ENCODE data around the gene SPTBN1. TPM values are rescaled to one million over a fixed set of nuclear protein-coding genes. Genes with fewer than 3 reads are reported as not detected.
A peak's percentile ranks its signal among the peaks of the same experiment; 100 is the strongest.

Gene SPTBN1
- total RNA-seq, 2 experiments from 2014 or later, result 132 to 183 TPM

DNA sequence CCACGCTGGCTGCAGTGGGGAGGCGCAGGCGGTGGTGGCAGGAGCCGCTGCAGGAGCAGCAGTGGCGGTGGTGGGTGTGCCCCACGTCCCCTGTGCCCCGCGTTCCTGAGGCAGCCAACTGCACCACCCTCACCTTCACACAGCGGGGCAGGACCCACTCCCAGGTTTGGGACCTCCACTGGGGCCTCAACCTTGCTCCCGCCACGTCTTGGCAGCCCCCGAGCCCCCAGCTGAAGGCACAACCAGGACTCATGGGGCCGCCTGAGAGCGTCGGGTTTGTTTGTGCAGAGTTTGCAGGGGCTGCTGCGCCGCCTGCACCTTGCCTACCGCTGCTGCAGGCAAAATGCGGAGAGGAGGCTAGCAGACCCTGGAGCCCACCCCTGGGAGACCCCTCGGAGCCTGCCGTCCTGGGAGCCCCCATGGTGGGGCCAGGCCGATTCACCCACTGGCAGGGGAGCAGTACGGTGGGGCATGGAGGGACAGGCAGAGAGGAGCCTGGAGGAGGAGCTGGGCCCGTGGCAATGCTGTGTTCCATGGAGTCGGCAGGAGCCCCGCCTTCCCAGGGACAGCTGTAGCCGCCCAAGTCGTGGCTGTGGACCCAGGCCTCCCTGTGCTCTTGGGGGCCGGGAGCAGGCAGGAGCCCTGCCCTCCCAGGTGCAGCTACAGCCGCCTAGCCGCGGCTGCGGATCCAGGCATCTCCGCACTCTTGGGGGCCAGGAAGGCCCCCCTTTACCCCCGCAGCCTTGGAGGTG is 252.6 kb downstream of the SPTBN1 start:
- H3K9me3 ChIP-seq (ENCODE audit: low read length), result no peaks in the 10 kb centered on the region
- POLR2A ChIA-PET, result interaction anchor here (0.5 to 1.3 kb wide), 2 partner anchors 11 to 92 kb away, joined by 3 to 4 read pairs; no protein-coding TSS in a partner anchor
- CTCF ChIA-PET (ENCODE audit: unreplicated experiment), result interaction anchor here (1.1 kb wide), 1 partner anchor 608 kb away, joined by 3 read pairs; no protein-coding TSS in a partner anchor
- intact Hi-C loops (cut with micrococcal nuclease; ENCODE audit: unreplicated experiment), result loop anchor here (10.0 kb wide), 2 partner anchors 364 to 504 kb away; no protein-coding TSS in a partner anchor
- H3K4me1 ChIP-seq (ENCODE audit: insufficient read depth, low read length, poor library complexity, severe bottlenecking), result peaks cover 18% of the 10 kb centered on the region
- no peaks in the 10 kb centered on the region for H3K36me3 ChIP-seq (ENCODE audit: insufficient read depth, low read length)
- H4K20me1 ChIP-seq (ENCODE audit: insufficient read depth, low read length), result no peaks in the 10 kb centered on the region
- peak; percentile 52 for DNase-seq (ENCODE audit: low spot score)
- no TSS peak for BruUV-seq (replicated peaks)
- H3K4me3 ChIP-seq (ENCODE audit: low read depth, low read length, poor library complexity, severe bottlenecking), result peak overlapping the region; percentile 53
- no peaks in the 10 kb centered on the region for H3K79me2 ChIP-seq (ENCODE audit: insufficient read depth, low read depth, low read length)
- no peak for TF ChIP-seq EZH2phosphoT487 (IDR thresholded peaks at IDR 0.05; ENCODE audit: borderline replicate concordance, low read depth, low read length)
- TF ChIP-seq, protein P1, sequence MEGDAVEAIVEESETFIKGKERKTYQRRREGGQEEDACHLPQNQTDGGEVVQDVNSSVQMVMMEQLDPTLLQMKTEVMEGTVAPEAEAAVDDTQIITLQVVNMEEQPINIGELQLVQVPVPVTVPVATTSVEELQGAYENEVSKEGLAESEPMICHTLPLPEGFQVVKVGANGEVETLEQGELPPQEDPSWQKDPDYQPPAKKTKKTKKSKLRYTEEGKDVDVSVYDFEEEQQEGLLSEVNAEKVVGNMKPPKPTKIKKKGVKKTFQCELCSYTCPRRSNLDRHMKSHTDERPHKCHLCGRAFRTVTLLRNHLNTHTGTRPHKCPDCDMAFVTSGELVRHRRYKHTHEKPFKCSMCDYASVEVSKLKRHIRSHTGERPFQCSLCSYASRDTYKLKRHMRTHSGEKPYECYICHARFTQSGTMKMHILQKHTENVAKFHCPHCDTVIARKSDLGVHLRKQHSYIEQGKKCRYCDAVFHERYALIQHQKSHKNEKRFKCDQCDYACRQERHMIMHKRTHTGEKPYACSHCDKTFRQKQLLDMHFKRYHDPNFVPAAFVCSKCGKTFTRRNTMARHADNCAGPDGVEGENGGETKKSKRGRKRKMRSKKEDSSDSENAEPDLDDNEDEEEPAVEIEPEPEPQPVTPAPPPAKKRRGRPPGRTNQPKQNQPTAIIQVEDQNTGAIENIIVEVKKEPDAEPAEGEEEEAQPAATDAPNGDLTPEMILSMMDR (conservative IDR thresholded peaks at IDR 0.05; ENCODE audit: low read length), result peak; percentile 46
- no peak overlapping the region for H3K27ac ChIP-seq (ENCODE audit: low read depth, low read length, poor library complexity, severe bottlenecking)
- peak overlapping the region; percentile 70 for H3K4me2 ChIP-seq (ENCODE audit: low read length)
- peak overlapping the region; percentile 68 for H2AFZ ChIP-seq (ENCODE audit: low read length)
- H3K9me2 ChIP-seq (ENCODE audit: insufficient read depth, low read length), result no peaks in the 10 kb centered on the region

GRCh38 chr2:54709336-54709809 is 253.2 kb downstream of the SPTBN1 start:
- TF ChIP-seq, protein P1 (conservative IDR thresholded peaks at IDR 0.05; ENCODE audit: low read length), result no peak
- no peak for TF ChIP-seq EZH2phosphoT487 (IDR thresholded peaks at IDR 0.05; ENCODE audit: borderline replicate concordance, low read depth, low read length)
- no peaks in the 10 kb centered on the region for H3K9me3 ChIP-seq (ENCODE audit: low read length)
- DNase-seq (ENCODE audit: low spot score), result no peak
- H3K79me2 ChIP-seq (ENCODE audit: insufficient read depth, low read depth, low read length), result no peaks in the 10 kb centered on the region
- H3K36me3 ChIP-seq (ENCODE audit: insufficient read depth, low read length), result no peaks in the 10 kb centered on the region
- H3K27ac ChIP-seq (ENCODE audit: low read depth, low read length, poor library complexity, severe bottlenecking), result no peak overlapping the region
- CTCF ChIA-PET (ENCODE audit: unreplicated experiment), result no interaction called here
- peaks cover 15% of the 10 kb centered on the region for H3K4me1 ChIP-seq (ENCODE audit: insufficient read depth, low read length, poor library complexity, severe bottlenecking)
- H3K9me2 ChIP-seq (ENCODE audit: insufficient read depth, low read length), result no peaks in the 10 kb centered on the region
- H3K4me2 ChIP-seq (ENCODE audit: low read length), result peak overlapping the region; percentile 70
- no peak overlapping the region for H3K4me3 ChIP-seq (ENCODE audit: low read depth, low read length, poor library complexity, severe bottlenecking)
- intact Hi-C loops (cut with micrococcal nuclease; ENCODE audit: unreplicated experiment), result loop anchor here (10.0 kb wide), 2 partner anchors 365 to 505 kb away; no protein-coding TSS in a partner anchor
- POLR2A ChIA-PET, result interaction anchor here (0.5 to 1.3 kb wide), 4 partner anchors 11 to 595 kb away, joined by 3 to 5 read pairs (median 4); no protein-coding TSS in a partner anchor
- peak overlapping the region; percentile 68 for H2AFZ ChIP-seq (ENCODE audit: low read length)
- no peaks in the 10 kb centered on the region for H4K20me1 ChIP-seq (ENCODE audit: insufficient read depth, low read length)
- BruUV-seq (replicated peaks), result no TSS peak

DNA sequence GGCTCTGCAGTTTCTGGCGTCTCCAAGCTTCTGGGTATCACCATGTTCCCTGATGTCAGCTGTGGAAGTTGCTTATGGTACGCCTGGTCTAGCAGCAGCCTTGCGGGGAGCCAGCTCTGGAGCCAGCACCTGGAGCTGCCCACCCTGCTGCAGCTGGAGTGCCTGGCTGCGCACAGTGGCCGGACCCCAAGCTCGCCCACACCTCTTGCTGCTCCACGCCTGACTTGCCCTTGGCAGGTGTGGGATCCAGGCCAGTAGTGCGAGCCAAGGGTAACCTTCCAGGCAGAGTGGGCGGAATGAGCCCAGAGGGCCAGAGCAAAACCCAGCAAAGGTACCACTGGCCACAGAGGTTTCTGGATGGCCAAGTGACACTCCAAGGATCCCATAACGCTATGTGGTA is 254.1 kb downstream of the SPTBN1 start:
- no peak overlapping the region for H3K4me3 ChIP-seq (ENCODE audit: low read depth, low read length, poor library complexity, severe bottlenecking)
- DNase-seq (ENCODE audit: low spot score), result no peak
- no peak overlapping the region for H3K4me2 ChIP-seq (ENCODE audit: low read length)
- no TSS peak for BruUV-seq (replicated peaks)
- H3K4me1 ChIP-seq (ENCODE audit: insufficient read depth, low read length, poor library complexity, severe bottlenecking), result peaks cover 13% of the 10 kb centered on the region
- no peaks in the 10 kb centered on the region for H3K9me2 ChIP-seq (ENCODE audit: insufficient read depth, low read length)
- H4K20me1 ChIP-seq (ENCODE audit: insufficient read depth, low read length), result no peaks in the 10 kb centered on the region
- no peak for TF ChIP-seq EZH2phosphoT487 (IDR thresholded peaks at IDR 0.05; ENCODE audit: borderline replicate concordance, low read depth, low read length)
- TF ChIP-seq, protein P1 (conservative IDR thresholded peaks at IDR 0.05; ENCODE audit: low read length), result no peak
- H3K9me3 ChIP-seq (ENCODE audit: low read length), result no peaks in the 10 kb centered on the region
- H3K79me2 ChIP-seq (ENCODE audit: insufficient read depth, low read depth, low read length), result no peaks in the 10 kb centered on the region
- POLR2A ChIA-PET, result interaction anchor here (0.6 to 1.3 kb wide), 4 partner anchors 10 to 260 kb away, joined by 3 to 8 read pairs (median 4); no protein-coding TSS in a partner anchor
- no peaks in the 10 kb centered on the region for H3K36me3 ChIP-seq (ENCODE audit: insufficient read depth, low read length)
- intact Hi-C loops (cut with micrococcal nuclease; ENCODE audit: unreplicated experiment), result no loop called here
- no peak overlapping the region for H3K27ac ChIP-seq (ENCODE audit: low read depth, low read length, poor library complexity, severe bottlenecking)
- no peak overlapping the region for H2AFZ ChIP-seq (ENCODE audit: low read length)
- CTCF ChIA-PET (ENCODE audit: unreplicated experiment), result no interaction called here

All from OCI-LY7 (cell line).